Erythroblast (primary cell): ENCODE measurements around the gene EIF1B.

Experiments
- GATA1 ChIP-seq: IDR thresholded peaks from 2 replicates; pipeline ENCODE4 v1.6.1; 2011; ENCODE audit warnings: low read depth, mild to moderate bottlenecking, control low read depth, low read length, moderate library complexity
- POLR2A ChIP-seq: IDR thresholded peaks from 2 replicates; pipeline ENCODE4 v1.6.1; 2011; ENCODE audit warnings: mild to moderate bottlenecking, low read length

- no peak for TF ChIP-seq POLR2A
- TF ChIP-seq GATA1 = no peak
These were observed 14.4 kb downstream of the EIF1B start for GRCh38 chr3:40323946-40324345.
